ENCODE results near the gene RNASE7.
A peak's percentile ranks its signal among the peaks of the same experiment; 100 is the strongest.

Gene RNASE7

DNA sequence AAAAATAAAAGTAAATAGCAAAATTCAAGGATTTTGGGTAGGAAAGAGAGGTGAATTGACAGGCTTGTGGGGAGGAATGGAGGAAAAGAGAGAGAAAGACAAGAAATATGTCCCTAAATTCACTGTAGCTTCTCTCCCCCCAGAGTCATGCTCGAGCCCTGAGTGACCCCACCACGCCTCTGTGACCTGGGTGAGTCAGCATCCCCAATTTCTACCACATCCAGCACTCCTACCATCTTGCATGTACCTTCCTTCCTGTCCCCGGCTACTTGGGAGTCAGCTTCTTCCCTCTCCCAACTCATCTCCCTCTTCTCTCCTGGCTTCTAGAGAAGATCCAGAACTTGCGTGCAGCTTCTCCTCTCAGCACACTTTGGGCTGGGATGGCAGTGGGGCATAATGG, 46.5 kb downstream of the RNASE7 start:
- no peak for DNase-seq

DNA sequence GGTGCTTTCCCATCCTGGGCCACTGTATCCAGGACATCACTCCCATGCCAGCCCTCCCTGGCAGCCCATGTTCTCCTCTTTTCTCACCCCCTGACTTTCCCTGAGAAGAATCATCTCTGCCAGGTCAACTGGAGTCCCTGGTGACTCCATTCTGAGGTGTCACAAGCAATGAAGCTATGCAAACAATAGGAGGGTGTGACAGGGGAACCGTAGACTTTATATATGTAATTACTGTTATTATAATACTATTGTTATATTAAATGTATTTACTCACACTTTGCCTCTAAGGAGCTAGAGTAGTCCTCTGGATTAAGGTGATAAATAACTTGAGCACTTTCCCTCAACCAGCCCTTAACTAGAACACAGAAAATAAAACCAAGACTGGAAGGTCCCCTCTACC, 47.1 kb downstream of the RNASE7 start:
- DNase-seq = no peak

DNA sequence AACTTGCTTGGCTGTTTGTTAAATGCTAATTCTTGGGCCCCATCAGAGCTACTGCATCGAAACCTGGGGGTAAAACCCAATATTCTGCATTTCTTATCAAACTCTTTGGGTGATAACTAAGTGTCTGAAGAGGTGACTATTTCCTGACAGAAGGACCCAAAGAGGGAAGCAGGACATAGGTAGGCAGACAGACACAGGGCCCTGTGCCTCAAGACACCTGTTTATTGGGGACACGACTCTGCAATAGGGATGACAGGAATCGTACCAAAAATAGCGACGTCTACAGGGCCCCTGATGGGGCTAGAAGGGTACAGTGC, 47.7 kb downstream of the RNASE7 start:
- DNase-seq = no peak

DNA sequence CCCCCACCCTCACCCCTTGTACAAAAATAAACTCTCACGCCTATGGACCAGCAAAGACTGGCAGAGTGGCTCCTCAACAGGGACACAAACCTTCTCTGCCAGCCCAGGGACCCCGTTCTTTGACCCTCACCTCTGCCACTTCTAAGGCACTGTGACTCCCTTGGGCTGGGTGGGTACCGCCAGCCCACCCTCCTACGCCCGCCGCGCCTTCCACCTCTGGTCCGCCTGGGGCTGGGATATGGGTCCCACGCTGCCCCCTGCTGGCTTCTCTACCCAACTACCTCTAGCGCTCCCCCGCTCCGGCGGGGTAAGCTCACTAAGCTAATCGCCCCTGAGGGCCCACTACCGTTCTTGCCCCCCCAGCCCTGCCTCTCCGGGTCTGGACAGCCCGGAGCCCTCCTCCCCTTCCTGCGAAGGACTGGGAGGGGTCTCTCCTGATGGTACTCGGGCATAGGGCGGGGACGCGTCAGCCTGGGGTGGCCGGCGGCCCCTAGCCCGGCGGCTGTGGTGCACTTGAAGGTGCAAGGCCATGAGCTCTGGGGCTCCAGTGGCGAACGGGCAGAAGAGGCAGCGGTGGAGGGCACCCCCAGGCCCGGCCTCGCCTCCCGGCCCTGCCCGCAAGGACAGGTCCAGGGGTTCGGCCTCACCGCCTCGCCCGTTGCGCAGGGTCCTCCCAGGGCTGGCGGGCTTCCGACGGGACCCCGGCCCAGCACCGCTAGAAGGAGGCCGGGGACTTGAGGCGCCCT, 48.2 kb downstream of the RNASE7 start:
- DNase-seq = peak; percentile 33

- no peak for DNase-seq
These were observed 48.9 kb downstream of the RNASE7 start for GRCh38 chr14:21090940-21091663.

GRCh38 chr14:21091821-21092272, 49.7 kb downstream of the RNASE7 start:
- no peak for DNase-seq

DNA sequence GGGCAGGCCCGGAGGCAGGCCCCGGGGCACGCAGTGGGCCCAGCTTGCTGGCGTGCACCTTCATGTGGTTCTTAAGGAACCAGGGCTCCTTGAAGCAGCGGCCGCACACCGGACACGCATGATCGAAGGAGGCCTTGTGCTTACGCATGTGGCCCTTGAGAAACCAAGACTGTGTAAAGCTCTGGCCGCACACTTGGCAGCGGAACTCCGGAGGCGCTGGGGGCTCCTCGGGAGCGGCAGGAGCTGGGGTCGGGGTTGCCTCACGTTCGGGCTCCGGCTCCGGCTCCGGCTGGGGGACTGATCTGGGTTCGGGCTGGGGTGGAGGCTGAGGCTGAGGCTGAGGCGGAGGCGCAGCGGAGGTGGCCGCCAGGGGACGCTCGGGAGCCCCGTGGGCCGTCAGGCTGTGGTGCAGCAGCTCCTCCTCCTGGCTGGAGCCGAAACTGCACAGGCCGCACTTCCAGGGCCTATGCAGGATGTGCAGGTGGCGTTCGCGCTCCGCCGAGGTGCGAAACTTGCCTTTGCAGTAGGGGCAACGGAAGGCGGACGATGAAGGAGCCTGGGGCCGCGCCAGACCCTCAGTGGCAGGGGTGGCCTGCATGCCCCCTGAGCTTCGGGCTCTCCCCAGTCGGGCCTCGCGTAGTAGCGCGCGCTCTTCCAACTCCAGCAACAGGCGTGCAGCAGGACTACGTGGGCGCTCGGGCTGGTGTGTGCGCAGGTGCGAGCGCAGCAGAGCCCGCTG, 50.3 kb downstream of the RNASE7 start:
- peak; percentile 91 for DNase-seq

- DNase-seq = no peak
These were observed 50.9 kb downstream of the RNASE7 start for GRCh38 chr14:21093018-21093417.
